ENCODE data around the gene CLASP1.

GRCh38 chr2:121664086-121664485, 14.8 kb upstream of the CLASP1 start:
- no peak for TF ChIP-seq CTCF (conservative IDR thresholded peaks at IDR 0.05; ENCODE audit: low read depth in 2 of 2)
- TF ChIP-seq EZH2 (IDR thresholded peaks at IDR 0.05; ENCODE audit: low read depth, unreplicated experiment), result no peak
- no peak for TF ChIP-seq ZNF331 (CRISPR knock-in tag; IDR thresholded peaks at IDR 0.05; ENCODE audit: low read depth)
- no peak for TF ChIP-seq POLR2AphosphoS5 (IDR thresholded peaks at IDR 0.05; ENCODE audit: low read depth)
- no peak for TF ChIP-seq ZNF114 (CRISPR knock-in tag; IDR thresholded peaks at IDR 0.05)
